HEK293 (cell line): ENCODE measurements around the gene AVL9.

Experiments
- CTCF ChIA-PET: fragments of 350-600 bp; formaldehyde crosslinking; extraction: SDS; loops from one replicate; lab custom pipeline; 2021; ENCODE audit warnings: antibody characterized with exemption; lab: Yijun Ruan, JAX
- POLR2A ChIA-PET: fragments of 300-600 bp; formaldehyde crosslinking; extraction: SDS; loops from one replicate; lab custom pipeline; 2020; ENCODE audit warnings: antibody characterized with exemption, inconsistent platforms; lab: Yijun Ruan, JAX
- H3K27ac ChIP-seq: fragments of 200-500 bp; sonication (Bioruptor generic); 2 replicates; pipeline ENCODE4 v1.5.1; 2014; ENCODE audit warnings: low read depth, low read length, control low read depth, inconsistent platforms; ENCODE audit errors: extremely low read depth
- H3K36me3 ChIP-seq, 2 experiments: fragments of 200-500 bp in 1 of 2; sonication (Bioruptor generic) in 1 of 2; 1 replicate in 1 of 2; 2 replicates in 1 of 2; pipeline ENCODE4 v1.5.1; 2014 to 2017; ENCODE audit warnings: inconsistent platforms in 2 of 2, low read length in 2 of 2; ENCODE audit not compliant: control insufficient read depth in 2 of 2, insufficient read depth in 1 of 2
- H3K4me1 ChIP-seq: fragments of 200-500 bp; sonication (Bioruptor generic); 2 replicates; pipeline ENCODE4 v1.5.1; 2014; ENCODE audit warnings: mild to moderate bottlenecking, low read length, inconsistent platforms; ENCODE audit not compliant: control insufficient read depth, insufficient read depth
- H3K4me3 ChIP-seq: 2 replicates; pipeline ENCODE4 v1.5.1; 2011; ENCODE audit warnings: low read depth, mild to moderate bottlenecking, control low read depth, low read length, moderate library complexity
- H3K9me3 ChIP-seq: fragments of 200-500 bp; sonication (Bioruptor generic); 2 replicates; pipeline ENCODE4 v1.5.1; 2014; ENCODE audit warnings: low read depth, low read length, inconsistent platforms; ENCODE audit not compliant: control insufficient read depth, insufficient read depth
- AEBP2 ChIP-seq: fragments of 450-650 bp; formaldehyde crosslinking; IDR thresholded peaks from 2 replicates; pipeline ENCODE4 v1.5.1; 2016; ENCODE audit warnings: missing biosample characterization, missing genetic modification characterization, borderline replicate concordance
- BCL6B ChIP-seq: fragments of 450-650 bp; formaldehyde crosslinking; IDR thresholded peaks from 2 replicates; pipeline ENCODE4 v1.5.1; 2017; ENCODE audit warnings: missing biosample characterization, missing genetic modification characterization
- HOXC10 ChIP-seq: sonication (generic); formaldehyde crosslinking; IDR thresholded peaks from 2 replicates; pipeline ENCODE4 v1.8.1; 2023; ENCODE audit warnings: mild to moderate bottlenecking, missing genetic modification reagents
- KLF16 ChIP-seq: fragments of 450-650 bp; formaldehyde crosslinking; IDR thresholded peaks from 2 replicates; pipeline ENCODE4 v1.5.1; 2017; ENCODE audit warnings: missing biosample characterization, missing genetic modification characterization
- PRDM6 ChIP-seq: fragments of 450-650 bp; formaldehyde crosslinking; IDR thresholded peaks from 2 replicates; pipeline ENCODE4 v1.5.1; 2017; ENCODE audit warnings: missing biosample characterization, missing genetic modification characterization
- REPIN1 ChIP-seq: fragments of 450-650 bp; formaldehyde crosslinking; IDR thresholded peaks from 2 replicates; pipeline ENCODE4 v1.5.1; 2017; ENCODE audit warnings: missing biosample characterization, missing genetic modification characterization, low read depth
- SP3 ChIP-seq: fragments of 450-650 bp; formaldehyde crosslinking; IDR thresholded peaks from 2 replicates; pipeline ENCODE4 v1.5.1; 2016; ENCODE audit warnings: missing biosample characterization, missing genetic modification characterization
- ZNF132 ChIP-seq: fragments of 450-650 bp; formaldehyde crosslinking; IDR thresholded peaks from 2 replicates; pipeline ENCODE4 v1.5.1; 2017; ENCODE audit warnings: missing biosample characterization, missing genetic modification characterization, borderline replicate concordance
- ZNF146 ChIP-seq: fragments of 450-650 bp; formaldehyde crosslinking; IDR thresholded peaks from 2 replicates; pipeline ENCODE4 v1.5.1; 2016; ENCODE audit warnings: missing biosample characterization, missing genetic modification characterization
- ZNF16 ChIP-seq: fragments of 450-650 bp; formaldehyde crosslinking; IDR thresholded peaks from 2 replicates; pipeline ENCODE4 v1.5.1; 2016; ENCODE audit warnings: low read depth, missing biosample characterization, missing genetic modification characterization
- ZNF174 ChIP-seq: fragments of 450-650 bp; formaldehyde crosslinking; IDR thresholded peaks from 2 replicates; pipeline ENCODE4 v1.5.0; 2017; ENCODE audit warnings: missing biosample characterization, mild to moderate bottlenecking, missing genetic modification characterization
- ZNF18 ChIP-seq: fragments of 450-650 bp; formaldehyde crosslinking; IDR thresholded peaks from 2 replicates; pipeline ENCODE4 v1.5.1; 2016; ENCODE audit warnings: missing biosample characterization, missing genetic modification characterization
- ZNF202 ChIP-seq: fragments of 450-650 bp; formaldehyde crosslinking; IDR thresholded peaks from 2 replicates; pipeline ENCODE4 v1.5.1; 2016; ENCODE audit warnings: missing biosample characterization, missing genetic modification characterization, borderline replicate concordance
- ZNF26 ChIP-seq: fragments of 450-650 bp; formaldehyde crosslinking; IDR thresholded peaks from 2 replicates; pipeline ENCODE4 v1.5.1; 2016; ENCODE audit warnings: missing biosample characterization, missing genetic modification characterization
- ZNF48 ChIP-seq: fragments of 450-650 bp; formaldehyde crosslinking; IDR thresholded peaks from 2 replicates; pipeline ENCODE4 v1.5.1; 2016; ENCODE audit warnings: missing biosample characterization, missing genetic modification characterization
- ZNF549 ChIP-seq: fragments of 450-650 bp; IDR thresholded peaks from 2 replicates; pipeline ENCODE4 v1.5.1; 2018; ENCODE audit warnings: missing biosample characterization, missing genetic modification characterization, mild to moderate bottlenecking, inconsistent platforms, moderate library complexity
- ZNF623 ChIP-seq: fragments of 450-650 bp; formaldehyde crosslinking; IDR thresholded peaks from 2 replicates; pipeline ENCODE4 v1.5.1; 2016; ENCODE audit warnings: missing biosample characterization, missing genetic modification characterization
- ZNF639 ChIP-seq: fragments of 450-650 bp; formaldehyde crosslinking; IDR thresholded peaks from 2 replicates; pipeline ENCODE4 v1.5.1; 2016; ENCODE audit warnings: missing biosample characterization, missing genetic modification characterization
- ZNF677 ChIP-seq: fragments of 450-650 bp; IDR thresholded peaks from 2 replicates; pipeline ENCODE4 v1.5.0; 2018; ENCODE audit warnings: missing biosample characterization, mild to moderate bottlenecking, missing genetic modification characterization, moderate library complexity
- ZNF837 ChIP-seq: fragments of 450-650 bp; formaldehyde crosslinking; IDR thresholded peaks from 2 replicates; pipeline ENCODE4 v1.5.1; 2016; ENCODE audit warnings: missing biosample characterization, missing genetic modification characterization
- TF ChIP-seq, protein P1 (sequence below): fragments of 450-650 bp; formaldehyde crosslinking; IDR thresholded peaks from 2 replicates; pipeline ENCODE4 v1.5.1; 2016; ENCODE audit warnings: missing biosample characterization, missing genetic modification characterization

AVL9 gene

GRCh38 chr7:32539366-32539765 lies 44.1 kb downstream of the AVL9 start:
- TF ChIP-seq ZNF48 (tag by site-specific recombination) (no peak), KLF16 (tag by site-specific recombination) (no peak), REPIN1 (tag by site-specific recombination) (no peak), ZNF146 (tag by site-specific recombination) (no peak), ZNF26 (tag by site-specific recombination) (no peak), ZNF174 (tag by site-specific recombination) (no peak), ZNF837 (tag by site-specific recombination) (no peak), PRDM6 (tag by site-specific recombination) (no peak)
- TF ChIP-seq, protein P1, sequence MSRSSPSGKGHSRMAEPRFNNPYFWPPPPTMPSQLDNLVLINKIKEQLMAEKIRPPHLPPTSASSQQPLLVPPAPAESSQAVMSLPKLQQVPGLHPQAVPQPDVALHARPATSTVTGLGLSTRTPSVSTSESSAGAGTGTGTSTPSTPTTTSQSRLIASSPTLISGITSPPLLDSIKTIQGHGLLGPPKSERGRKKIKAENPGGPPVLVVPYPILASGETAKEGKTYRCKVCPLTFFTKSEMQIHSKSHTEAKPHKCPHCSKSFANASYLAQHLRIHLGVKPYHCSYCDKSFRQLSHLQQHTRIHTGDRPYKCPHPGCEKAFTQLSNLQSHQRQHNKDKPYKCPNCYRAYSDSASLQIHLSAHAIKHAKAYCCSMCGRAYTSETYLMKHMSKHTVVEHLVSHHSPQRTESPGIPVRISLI (tag by site-specific recombination): no peak
- Histone ChIP-seq H3K4me1 (no peaks in the 10 kb centered on the region), H3K27ac (no peak overlapping the region), H3K9me3 (no peaks in the 10 kb centered on the region), H3K36me3 (peaks cover 0 to 4% of the 10 kb centered on the region in 2 experiments; a peak in 1 of 3 replicates), H3K4me3 (no peak overlapping the region)
- CTCF ChIA-PET: no interaction called here
- POLR2A ChIA-PET: no interaction called here

DNA sequence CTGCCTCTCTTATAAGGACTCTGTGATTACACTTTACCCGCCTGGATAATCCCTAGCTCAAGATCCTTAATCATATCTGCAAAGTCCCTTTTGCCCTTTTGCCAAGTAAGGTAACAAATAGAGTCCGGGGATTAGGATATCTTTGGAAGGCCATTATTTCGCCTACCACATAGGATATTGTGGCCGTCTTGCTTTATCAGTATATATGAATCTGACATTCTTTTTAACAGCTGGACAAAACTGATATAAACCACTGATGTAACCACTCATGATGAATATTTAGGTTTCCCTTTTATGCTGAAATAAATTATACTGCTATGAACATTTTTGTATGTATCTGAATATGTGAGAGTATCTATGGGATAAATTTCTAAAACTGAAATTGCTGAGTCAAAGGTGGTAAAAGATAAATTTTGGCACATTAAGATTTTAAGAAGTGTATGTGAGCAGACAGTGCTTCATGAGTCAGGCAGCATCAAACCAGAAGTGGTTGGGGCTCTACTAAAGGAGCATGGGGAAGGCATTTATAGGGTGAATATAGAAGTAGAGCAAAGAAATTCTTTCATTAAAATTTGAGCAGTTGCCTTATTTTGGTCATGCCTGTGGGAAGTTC lies 44.7 kb downstream of the AVL9 start:
- ChIA-PET POLR2A (no interaction called here), CTCF (interaction anchor here (0.6 kb wide), 1 partner anchor 327 kb away, joined by 3 read pairs; no protein-coding TSS in a partner anchor)
- TF ChIP-seq ZNF549 (peak; percentile 86; the same call in 1 of the 2 replicates), HOXC10 (CRISPR knock-in tag) (no peak)
- Histone ChIP-seq H3K27ac (no peak overlapping the region), H3K9me3 (no peaks in the 10 kb centered on the region), H3K4me3 (no peak overlapping the region), H3K36me3 (peaks cover 0 to 4% of the 10 kb centered on the region in 2 experiments; a peak in 2 of 3 replicates), H3K4me1 (no peaks in the 10 kb centered on the region)

DNA sequence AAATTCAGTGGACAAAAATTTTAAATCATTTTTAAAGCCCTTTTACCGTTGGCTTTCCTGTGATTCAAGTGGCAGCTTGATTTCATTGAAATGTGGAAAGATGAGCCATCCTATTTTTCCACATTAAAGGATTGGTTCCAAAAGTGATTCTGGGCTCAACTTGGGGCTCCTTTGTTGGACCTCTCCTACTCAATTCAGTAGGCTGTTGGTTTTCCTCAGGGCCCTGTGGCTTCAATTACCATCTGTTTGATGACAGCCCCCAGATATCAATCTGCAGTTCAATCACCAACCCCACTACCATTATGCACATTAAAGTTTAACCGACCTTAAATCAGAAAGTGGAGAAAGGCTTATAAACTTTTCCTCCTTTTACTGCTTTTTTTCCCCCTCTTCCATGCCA lies 47.3 kb downstream of the AVL9 start:
- ChIA-PET CTCF (no interaction called here), POLR2A (no interaction called here)
- Histone ChIP-seq H3K27ac (no peak overlapping the region), H3K4me3 (no peak overlapping the region), H3K36me3 (peaks cover 4 to 10% of the 10 kb centered on the region in 2 experiments; a peak in 2 of 3 replicates), H3K4me1 (no peaks in the 10 kb centered on the region), H3K9me3 (no peaks in the 10 kb centered on the region)
- TF ChIP-seq ZNF16 (tag by site-specific recombination) (no peak), ZNF18 (tag by site-specific recombination) (no peak), AEBP2 (no peak), ZNF677 (tag by site-specific recombination) (no peak), BCL6B (tag by site-specific recombination) (no peak), ZNF639 (tag by site-specific recombination) (no peak), ZNF202 (tag by site-specific recombination) (no peak), SP3 (tag by site-specific recombination) (no peak), ZNF132 (tag by site-specific recombination) (no peak), ZNF623 (tag by site-specific recombination) (no peak)
